Measurements from ENCODE around the gene GFAP.
A peak's percentile ranks its signal among the peaks of the same experiment; 100 is the strongest.
"Not testable (repeated sequence)": the region's sequence is repeated elsewhere in the genome, so short reads cannot be mapped to it uniquely, and the experiment has no call there.

Gene GFAP

GRCh38 chr17:44915321-44915726 is at the start of gene GFAP:
Gene GFAP, minus strand, starts transcription at chr17:44915500. Its CDS starts 14 bp downstream, at chr17:44915486.
- no peak for DNase-seq

- no peak for DNase-seq
Observed at GRCh38 chr17:44961921-44962350, 46.6 kb upstream of the GFAP start.

GRCh38 chr17:44960691-44961090 is 45.4 kb upstream of the GFAP start:
- DNase-seq: no peak

- no peak for DNase-seq
Observed at GRCh38 chr17:44959821-44960531, 44.7 kb upstream of the GFAP start.

- DNase-seq: no peak
Observed at GRCh38 chr17:44956998-44957981, 42.0 kb upstream of the GFAP start.

GRCh38 chr17:44955674-44956425 is 40.5 kb upstream of the GFAP start:
- no peak for DNase-seq

- DNase-seq: no peak
Observed at GRCh38 chr17:44952946-44953475, 37.7 kb upstream of the GFAP start.

GRCh38 chr17:44948315-44948795 is 33.1 kb upstream of the GFAP start:
- no peak for DNase-seq

GRCh38 chr17:44947461-44948314 is 32.4 kb upstream of the GFAP start, which contains the start of gene KIF18B:
Gene KIF18B, minus strand, starts transcription at chr17:44947773. Its CDS starts 11,429 bp downstream, at chr17:44936344.
- DNase-seq: peak; percentile 88

- DNase-seq: not testable (repeated sequence)
Observed at GRCh38 chr17:44945652-44946051, 30.4 kb upstream of the GFAP start.

- no peak for DNase-seq
Observed at GRCh38 chr17:44942456-44942855, 27.2 kb upstream of the GFAP start.

GRCh38 chr17:44941712-44942331 is 26.5 kb upstream of the GFAP start:
- DNase-seq: no peak

GRCh38 chr17:44940768-44941167 is 25.5 kb upstream of the GFAP start:
- no peak for DNase-seq

- DNase-seq: no peak
Observed at GRCh38 chr17:44940317-44940716, 25.0 kb upstream of the GFAP start.

GRCh38 chr17:44935116-44935515 is 19.8 kb upstream of the GFAP start:
- no peak for DNase-seq

GRCh38 chr17:44934745-44935105 is 19.4 kb upstream of the GFAP start:
- DNase-seq: no peak

- DNase-seq: no peak
Observed at GRCh38 chr17:44933824-44934744, 18.8 kb upstream of the GFAP start.

GRCh38 chr17:44932787-44933097 is 17.4 kb upstream of the GFAP start:
- DNase-seq: no peak

- no peak for DNase-seq
Observed at GRCh38 chr17:44932096-44932786, 16.9 kb upstream of the GFAP start.

GRCh38 chr17:44931376-44931775 is 16.1 kb upstream of the GFAP start:
- DNase-seq: no peak
